Amniotic stem cell (primary cell): Measurements from ENCODE around the gene ARHGAP8.

Experiments used
- DNase-seq: peaks from one replicate; lab custom pipeline; 2025; lab: John Stamatoyannopoulos, UW

The ARHGAP8 gene

GRCh38 chr22:44804327-44804726 lies 52.0 kb downstream of the ARHGAP8 start:
- no peak for DNase-seq

- DNase-seq, result no peak
These were observed 53.3 kb downstream of the ARHGAP8 start for GRCh38 chr22:44805711-44806110.

- DNase-seq, result no peak
These were observed 54.9 kb downstream of the ARHGAP8 start for GRCh38 chr22:44807232-44807631.

GRCh38 chr22:44807915-44808690 lies 55.7 kb downstream of the ARHGAP8 start:
- no peak for DNase-seq

- no peak for DNase-seq
These were observed 57.1 kb downstream of the ARHGAP8 start for GRCh38 chr22:44809456-44809855.

GRCh38 chr22:44811141-44811540 lies 58.8 kb downstream of the ARHGAP8 start:
- DNase-seq, result no peak

GRCh38 chr22:44813416-44813815 lies 61.0 kb downstream of the ARHGAP8 start:
- no peak for DNase-seq

- no peak for DNase-seq
These were observed 62.1 kb downstream of the ARHGAP8 start for GRCh38 chr22:44814266-44815098.

- no peak for DNase-seq
These were observed 63.0 kb downstream of the ARHGAP8 start for GRCh38 chr22:44815099-44816070.

GRCh38 chr22:44816141-44816540 lies 63.8 kb downstream of the ARHGAP8 start:
- no peak for DNase-seq

GRCh38 chr22:44818727-44819126 lies 66.4 kb downstream of the ARHGAP8 start:
- DNase-seq, result no peak

- DNase-seq, result no peak
These were observed 67.7 kb downstream of the ARHGAP8 start for GRCh38 chr22:44819966-44820631.

- DNase-seq, result no peak
These were observed 69.5 kb downstream of the ARHGAP8 start for GRCh38 chr22:44821741-44822475.

GRCh38 chr22:44822534-44822933 lies 70.2 kb downstream of the ARHGAP8 start:
- DNase-seq, result no peak

- no peak for DNase-seq
These were observed 71.0 kb downstream of the ARHGAP8 start for GRCh38 chr22:44823396-44823795.

- no peak for DNase-seq
These were observed 71.4 kb downstream of the ARHGAP8 start for GRCh38 chr22:44823806-44824205.

GRCh38 chr22:44824271-44824670 lies 71.9 kb downstream of the ARHGAP8 start:
- no peak for DNase-seq

- DNase-seq, result no peak
These were observed 73.2 kb downstream of the ARHGAP8 start for GRCh38 chr22:44825310-44826150.

GRCh38 chr22:44827666-44828190 lies 75.4 kb downstream of the ARHGAP8 start:
- DNase-seq, result no peak

GRCh38 chr22:44828193-44828592 lies 75.8 kb downstream of the ARHGAP8 start:
- DNase-seq, result no peak
